Activated CD4-positive, alpha-beta T cell treated with anti-CD3 and anti-CD28 coated beads, Interleukin-2, amount 50 U/mL, for 4 hours (primary cell): ENCODE data around the gene ADK.
"Not testable (repeated sequence)": the region's sequence is repeated elsewhere in the genome, so short reads cannot be mapped to it uniquely, and the experiment has no call there.

Experiments used
- DNase-seq, 2 experiments: peaks; one replicate each; pipeline ENCODE4 v3.0.0-alpha.2; 2020

ADK gene

GRCh38 chr10:74146980-74147379 is 4.0 kb upstream of the ADK start:
- DNase-seq, result not testable (repeated sequence)

GRCh38 chr10:74150204-74150989 is 624 bp upstream of the ADK start, which contains the start of gene AP3M1:
AP3M1 (minus strand) TSS chr10:74150828; CDS start chr10:74138379, 12,449 bp downstream.
- DNase-seq, result peak; percentile 73 to 76

GRCh38 chr10:74151879-74152722 is 1.1 kb downstream of the ADK start:
- no peak for DNase-seq

- no peak for DNase-seq
These were observed 2.1 kb downstream of the ADK start for GRCh38 chr10:74153123-74153522.

- DNase-seq, result no peak
These were observed 2.7 kb downstream of the ADK start for GRCh38 chr10:74153676-74154075.

GRCh38 chr10:74156919-74157289 is 5.9 kb downstream of the ADK start:
- DNase-seq, result no peak

- no peak for DNase-seq
These were observed 9.0 kb downstream of the ADK start for GRCh38 chr10:74160013-74160412.

GRCh38 chr10:74163319-74164068 is 12.5 kb downstream of the ADK start:
- no peak for DNase-seq

- no peak for DNase-seq
These were observed 13.9 kb downstream of the ADK start for GRCh38 chr10:74164716-74165529.

- no peak for DNase-seq
These were observed 14.5 kb downstream of the ADK start for GRCh38 chr10:74165530-74165901.

GRCh38 chr10:74167443-74167842 is 16.4 kb downstream of the ADK start:
- DNase-seq, result no peak

- DNase-seq, result no peak
These were observed 20.6 kb downstream of the ADK start for GRCh38 chr10:74171625-74172024.

GRCh38 chr10:74174521-74174920 is 23.5 kb downstream of the ADK start:
- DNase-seq, result no peak

GRCh38 chr10:74175510-74176379 is 24.7 kb downstream of the ADK start:
- DNase-seq, result no peak

GRCh38 chr10:74176380-74177139 is 25.5 kb downstream of the ADK start:
- peak; percentile 96 for DNase-seq

GRCh38 chr10:74177140-74177677 is 26.2 kb downstream of the ADK start:
- DNase-seq, result peak; percentile 60 to 66

GRCh38 chr10:74178042-74178791 is 27.2 kb downstream of the ADK start:
- no peak for DNase-seq

- no peak for DNase-seq
These were observed 28.2 kb downstream of the ADK start for GRCh38 chr10:74179111-74179710.

- DNase-seq, result no peak
These were observed 35.7 kb downstream of the ADK start for GRCh38 chr10:74186678-74187077.
